ENCODE data around the gene KATNAL1.
"Not testable (repeated sequence)": the region's sequence is repeated elsewhere in the genome, so short reads cannot be mapped to it uniquely, and the experiment has no call there.

KATNAL1 gene

DNA sequence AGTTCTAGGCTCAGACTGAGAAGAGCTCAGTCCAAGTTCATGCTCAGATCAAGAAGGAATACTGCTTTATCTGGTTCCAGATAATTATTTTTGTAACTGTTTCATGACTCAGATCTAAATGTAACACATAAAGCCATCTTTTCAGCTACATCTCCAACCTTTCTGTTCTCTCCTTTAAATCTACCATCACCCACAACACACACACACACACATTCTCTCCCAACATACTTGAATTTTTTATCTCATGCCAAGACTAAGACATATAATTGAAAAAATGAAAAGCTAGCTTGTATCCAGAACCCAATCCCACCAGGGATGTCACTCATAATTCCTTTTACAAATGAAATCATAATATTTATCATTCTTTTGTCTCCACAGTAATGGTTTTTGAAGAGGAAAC is 7.6 kb downstream of the KATNAL1 start:
- DNase-seq (ENCODE audit: low read depth): no peak

GRCh38 chr13:30295116-30295515 is 12.2 kb downstream of the KATNAL1 start:
- DNase-seq (ENCODE audit: low read depth): no peak
- no peak overlapping the region for H3K4me3 ChIP-seq (ENCODE audit: low read depth, low read length)
- TF ChIP-seq, protein P1, sequence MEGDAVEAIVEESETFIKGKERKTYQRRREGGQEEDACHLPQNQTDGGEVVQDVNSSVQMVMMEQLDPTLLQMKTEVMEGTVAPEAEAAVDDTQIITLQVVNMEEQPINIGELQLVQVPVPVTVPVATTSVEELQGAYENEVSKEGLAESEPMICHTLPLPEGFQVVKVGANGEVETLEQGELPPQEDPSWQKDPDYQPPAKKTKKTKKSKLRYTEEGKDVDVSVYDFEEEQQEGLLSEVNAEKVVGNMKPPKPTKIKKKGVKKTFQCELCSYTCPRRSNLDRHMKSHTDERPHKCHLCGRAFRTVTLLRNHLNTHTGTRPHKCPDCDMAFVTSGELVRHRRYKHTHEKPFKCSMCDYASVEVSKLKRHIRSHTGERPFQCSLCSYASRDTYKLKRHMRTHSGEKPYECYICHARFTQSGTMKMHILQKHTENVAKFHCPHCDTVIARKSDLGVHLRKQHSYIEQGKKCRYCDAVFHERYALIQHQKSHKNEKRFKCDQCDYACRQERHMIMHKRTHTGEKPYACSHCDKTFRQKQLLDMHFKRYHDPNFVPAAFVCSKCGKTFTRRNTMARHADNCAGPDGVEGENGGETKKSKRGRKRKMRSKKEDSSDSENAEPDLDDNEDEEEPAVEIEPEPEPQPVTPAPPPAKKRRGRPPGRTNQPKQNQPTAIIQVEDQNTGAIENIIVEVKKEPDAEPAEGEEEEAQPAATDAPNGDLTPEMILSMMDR (conservative IDR thresholded peaks at IDR 0.05; ENCODE audit: low read depth, low read length): no peak

More for the DNA sequence above, 7.6 kb downstream of the KATNAL1 start:
- H3K4me3 ChIP-seq (ENCODE audit: low read depth, low read length): no peak overlapping the region
- TF ChIP-seq, protein P1 (conservative IDR thresholded peaks at IDR 0.05; ENCODE audit: low read depth, low read length): no peak

DNA sequence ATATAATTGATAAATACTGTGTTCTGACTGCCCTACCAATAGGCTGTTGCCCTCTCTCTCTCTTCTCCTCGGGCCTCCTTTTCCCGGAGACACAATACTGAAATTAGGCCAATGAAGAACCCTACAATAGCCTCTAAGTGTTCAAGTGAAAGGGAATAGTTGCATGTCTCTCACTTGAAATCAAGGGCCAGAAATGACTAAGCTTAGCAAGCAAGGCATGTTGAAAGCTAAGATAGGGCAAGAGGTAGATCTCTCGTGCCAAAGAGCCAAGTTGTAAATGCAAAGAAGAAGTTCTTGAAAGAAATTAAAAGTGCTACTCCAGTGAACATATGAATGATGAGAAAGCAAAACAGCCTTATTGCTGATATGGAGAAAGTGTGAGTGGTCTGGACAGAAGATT is 13.3 kb downstream of the KATNAL1 start:
- TF ChIP-seq, protein P1 (conservative IDR thresholded peaks at IDR 0.05; ENCODE audit: low read depth, low read length): no peak
- DNase-seq (ENCODE audit: low read depth): no peak
- H3K4me3 ChIP-seq (ENCODE audit: low read depth, low read length): no peak overlapping the region

DNA sequence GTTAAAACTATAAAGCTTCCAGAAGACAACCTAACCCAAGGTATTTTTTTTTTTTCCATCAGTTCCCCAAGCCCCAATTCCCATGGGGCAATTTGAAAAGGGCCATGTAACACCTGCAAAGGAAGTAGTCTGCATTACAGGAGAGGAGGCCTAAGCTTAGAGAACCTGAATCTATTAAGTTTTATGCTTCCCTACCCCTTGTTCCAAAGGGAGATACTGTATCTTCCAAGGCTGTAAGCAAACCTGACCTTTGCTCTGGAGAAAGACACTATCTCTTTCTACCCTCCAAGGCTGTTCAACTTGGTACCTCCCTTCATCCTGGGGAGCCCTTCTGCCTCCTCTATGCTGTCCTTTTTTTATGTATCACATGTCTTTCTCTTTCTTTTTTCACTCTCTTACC is 15.0 kb downstream of the KATNAL1 start:
- TF ChIP-seq, protein P1 (conservative IDR thresholded peaks at IDR 0.05; ENCODE audit: low read depth, low read length): no peak
- DNase-seq (ENCODE audit: low read depth): no peak
- no peak overlapping the region for H3K4me3 ChIP-seq (ENCODE audit: low read depth, low read length)

DNA sequence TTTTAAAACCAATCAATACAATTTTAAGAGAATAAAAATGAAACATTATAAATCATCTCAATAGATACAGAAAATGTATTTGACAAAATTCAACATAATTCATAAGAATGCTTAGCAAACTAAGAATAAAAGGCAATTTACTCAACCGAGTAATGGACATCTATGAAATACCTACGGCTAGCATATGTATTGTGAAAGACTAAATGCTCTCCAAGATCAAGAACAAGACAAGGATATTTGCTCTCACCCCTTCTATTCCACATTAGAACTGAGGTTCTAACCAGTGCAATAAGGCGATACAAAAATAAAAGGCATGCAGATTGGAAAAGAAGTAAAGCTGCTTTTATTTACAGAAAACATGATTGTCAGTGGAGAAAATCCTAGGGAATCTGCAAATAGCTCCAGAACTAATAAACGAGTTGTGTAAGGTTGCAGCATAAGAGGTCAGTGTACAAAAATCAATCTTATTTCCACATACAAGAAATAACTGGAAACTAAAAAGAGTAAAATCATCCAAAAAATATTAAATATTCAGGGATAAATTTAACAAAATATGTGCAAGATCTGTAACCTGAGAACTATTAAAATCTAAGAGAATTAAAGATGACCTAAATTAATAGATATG is 16.4 kb downstream of the KATNAL1 start:
- no peak overlapping the region for H3K4me3 ChIP-seq (ENCODE audit: low read depth, low read length)
- TF ChIP-seq, protein P1 (conservative IDR thresholded peaks at IDR 0.05; ENCODE audit: low read depth, low read length): no peak
- no peak for DNase-seq (ENCODE audit: low read depth)

GRCh38 chr13:30289533-30289932 is 17.8 kb downstream of the KATNAL1 start:
- TF ChIP-seq, protein P1 (conservative IDR thresholded peaks at IDR 0.05; ENCODE audit: low read depth, low read length): no peak
- no peak for DNase-seq (ENCODE audit: low read depth)
- H3K4me3 ChIP-seq (ENCODE audit: low read depth, low read length): no peak overlapping the region

GRCh38 chr13:30286059-30286458 is 21.3 kb downstream of the KATNAL1 start:
- DNase-seq (ENCODE audit: low read depth); H3K4me3 ChIP-seq (ENCODE audit: low read depth, low read length): not testable (repeated sequence)

Measured in choroid plexus epithelial cell (primary cell).